Measurements from ENCODE around the gene KRT86.

The KRT86 gene

DNA sequence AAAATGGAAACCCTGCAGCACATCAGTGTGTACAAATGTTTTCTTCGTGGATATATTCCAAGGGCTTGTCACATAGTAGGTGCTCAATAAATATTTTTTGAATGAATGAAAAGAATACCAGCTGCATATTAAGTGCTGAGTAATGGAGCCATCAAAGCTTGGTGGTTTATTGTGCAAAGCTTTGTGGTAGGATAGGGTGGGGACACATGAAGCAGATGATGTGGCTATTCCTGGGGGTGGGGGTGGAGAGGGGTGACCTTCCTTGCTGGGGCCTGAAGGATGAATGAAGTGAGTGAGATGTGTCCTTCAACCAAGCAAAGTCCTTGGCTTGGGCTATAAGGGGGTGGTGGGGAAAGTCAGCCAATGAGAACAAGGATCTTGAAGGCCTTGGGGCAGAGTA, 21.2 kb downstream of the KRT86 start (continued):
- TF ChIP-seq KLF8 (tag by site-specific recombination; IDR thresholded peaks at IDR 0.05) (no peak), ZNF521 (tag by site-specific recombination; IDR thresholded peaks at IDR 0.05) (no peak), MZF1 (tag by site-specific recombination; IDR thresholded peaks at IDR 0.05; ENCODE audit: borderline replicate concordance) (no peak), ZBTB11 (tag by site-specific recombination; conservative IDR thresholded peaks at IDR 0.05; ENCODE audit: low read depth) (no peak)
- TF ChIP-seq, protein P1, sequence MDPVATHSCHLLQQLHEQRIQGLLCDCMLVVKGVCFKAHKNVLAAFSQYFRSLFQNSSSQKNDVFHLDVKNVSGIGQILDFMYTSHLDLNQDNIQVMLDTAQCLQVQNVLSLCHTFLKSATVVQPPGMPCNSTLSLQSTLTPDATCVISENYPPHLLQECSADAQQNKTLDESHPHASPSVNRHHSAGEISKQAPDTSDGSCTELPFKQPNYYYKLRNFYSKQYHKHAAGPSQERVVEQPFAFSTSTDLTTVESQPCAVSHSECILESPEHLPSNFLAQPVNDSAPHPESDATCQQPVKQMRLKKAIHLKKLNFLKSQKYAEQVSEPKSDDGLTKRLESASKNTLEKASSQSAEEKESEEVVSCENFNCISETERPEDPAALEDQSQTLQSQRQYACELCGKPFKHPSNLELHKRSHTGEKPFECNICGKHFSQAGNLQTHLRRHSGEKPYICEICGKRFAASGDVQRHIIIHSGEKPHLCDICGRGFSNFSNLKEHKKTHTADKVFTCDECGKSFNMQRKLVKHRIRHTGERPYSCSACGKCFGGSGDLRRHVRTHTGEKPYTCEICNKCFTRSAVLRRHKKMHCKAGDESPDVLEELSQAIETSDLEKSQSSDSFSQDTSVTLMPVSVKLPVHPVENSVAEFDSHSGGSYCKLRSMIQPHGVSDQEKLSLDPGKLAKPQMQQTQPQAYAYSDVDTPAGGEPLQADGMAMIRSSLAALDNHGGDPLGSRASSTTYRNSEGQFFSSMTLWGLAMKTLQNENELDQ (tag by site-specific recombination; IDR thresholded peaks at IDR 0.05; ENCODE audit: low read depth), result no peak

GRCh38 chr12:52296572-52297215, 22.2 kb downstream of the KRT86 start:
- CTCF ChIA-PET, result interaction anchor here (0.6 to 0.8 kb wide), 3 partner anchors 10 to 23 kb away, joined by 3 read pairs; no protein-coding TSS in a partner anchor
- no peaks in the 10 kb centered on the region for H3K4me1 ChIP-seq (ENCODE audit: control insufficient read depth, insufficient read depth, low read length)
- H3K27ac ChIP-seq (ENCODE audit: extremely low read depth, low read depth, low read length), result no peak overlapping the region
- POLR2A ChIA-PET, result no interaction called here
- no peaks in the 10 kb centered on the region for H3K9me3 ChIP-seq (ENCODE audit: control insufficient read depth, insufficient read depth, low read depth, low read length)
- TF ChIP-seq ZNF350 (tag by site-specific recombination; IDR thresholded peaks at IDR 0.05) (no peak), ZNF341 (tag by site-specific recombination; IDR thresholded peaks at IDR 0.05; ENCODE audit: low read depth) (no peak), ZNF585B (tag by site-specific recombination; IDR thresholded peaks at IDR 0.05) (no peak), ZSCAN4 (tag by site-specific recombination; IDR thresholded peaks at IDR 0.05) (no peak)
- H3K36me3 ChIP-seq (ENCODE audit: control insufficient read depth in 2 of 2, insufficient read depth in 1 of 2, low read length in 2 of 2), result no peaks in the 10 kb centered on the region
- H3K4me3 ChIP-seq (ENCODE audit: low read depth, low read length), result no peak overlapping the region

DNA sequence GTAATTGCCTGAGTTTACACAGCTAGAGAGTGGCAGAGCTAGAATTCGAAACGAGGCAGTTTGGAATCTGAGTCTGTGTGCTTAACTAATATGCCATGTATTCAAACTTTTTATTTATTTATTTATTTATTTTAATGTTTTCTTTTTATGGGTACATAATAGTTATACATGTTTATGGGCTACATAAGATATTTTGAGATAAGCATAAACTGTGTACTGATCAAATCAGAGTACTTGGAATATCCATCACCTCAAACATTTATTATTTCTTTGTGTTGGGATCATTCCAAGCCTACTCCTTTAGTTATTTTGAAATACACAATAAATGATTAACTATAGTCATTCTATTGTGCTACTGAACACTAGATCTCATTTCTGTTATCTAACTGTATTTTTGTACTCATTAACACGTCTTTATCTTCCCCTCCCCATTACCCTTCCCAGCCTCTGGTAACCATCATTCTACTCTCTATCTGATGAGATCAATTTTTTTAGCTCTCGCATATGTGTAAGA, 24.3 kb downstream of the KRT86 start:
- H3K4me1 ChIP-seq (ENCODE audit: control insufficient read depth, insufficient read depth, low read length), result no peaks in the 10 kb centered on the region
- no peak for TF ChIP-seq SCRT1 (tag by site-specific recombination; IDR thresholded peaks at IDR 0.05; ENCODE audit: borderline replicate concordance)
- TF ChIP-seq, protein P2, sequence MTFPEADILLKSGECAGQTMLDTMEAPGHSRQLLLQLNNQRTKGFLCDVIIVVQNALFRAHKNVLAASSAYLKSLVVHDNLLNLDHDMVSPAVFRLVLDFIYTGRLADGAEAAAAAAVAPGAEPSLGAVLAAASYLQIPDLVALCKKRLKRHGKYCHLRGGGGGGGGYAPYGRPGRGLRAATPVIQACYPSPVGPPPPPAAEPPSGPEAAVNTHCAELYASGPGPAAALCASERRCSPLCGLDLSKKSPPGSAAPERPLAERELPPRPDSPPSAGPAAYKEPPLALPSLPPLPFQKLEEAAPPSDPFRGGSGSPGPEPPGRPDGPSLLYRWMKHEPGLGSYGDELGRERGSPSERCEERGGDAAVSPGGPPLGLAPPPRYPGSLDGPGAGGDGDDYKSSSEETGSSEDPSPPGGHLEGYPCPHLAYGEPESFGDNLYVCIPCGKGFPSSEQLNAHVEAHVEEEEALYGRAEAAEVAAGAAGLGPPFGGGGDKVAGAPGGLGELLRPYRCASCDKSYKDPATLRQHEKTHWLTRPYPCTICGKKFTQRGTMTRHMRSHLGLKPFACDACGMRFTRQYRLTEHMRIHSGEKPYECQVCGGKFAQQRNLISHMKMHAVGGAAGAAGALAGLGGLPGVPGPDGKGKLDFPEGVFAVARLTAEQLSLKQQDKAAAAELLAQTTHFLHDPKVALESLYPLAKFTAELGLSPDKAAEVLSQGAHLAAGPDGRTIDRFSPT (tag by site-specific recombination; IDR thresholded peaks at IDR 0.05), result no peak
- no peak for TF ChIP-seq ZNF157 (tag by site-specific recombination; IDR thresholded peaks at IDR 0.05)
- POLR2A ChIA-PET, result no interaction called here
- no peaks in the 10 kb centered on the region for H3K36me3 ChIP-seq (ENCODE audit: control insufficient read depth in 2 of 2, insufficient read depth in 1 of 2, low read length in 2 of 2)
- H3K9me3 ChIP-seq (ENCODE audit: control insufficient read depth, insufficient read depth, low read depth, low read length), result no peaks in the 10 kb centered on the region
- H3K4me3 ChIP-seq (ENCODE audit: low read depth, low read length), result no peak overlapping the region
- H3K27ac ChIP-seq (ENCODE audit: extremely low read depth, low read depth, low read length), result no peak overlapping the region
- CTCF ChIA-PET, result interaction anchor here (0.6 to 0.7 kb wide), 2 partner anchors 12 to 586 kb away, joined by 3 read pairs; no protein-coding TSS in a partner anchor
